A673 (cell line): ENCODE results near the gene CALCR. TPM values are rescaled to one million over a fixed set of nuclear protein-coding genes. Genes with fewer than 3 reads are reported as not detected.

Experiments used
- BruUV-seq: library from RNA; stranded (reverse); fragments of 400-500 nt; replicated peaks from 2 replicates; lab custom pipeline; 2021; lab: Mats Ljungman, UMichigan
- CTCF ChIA-PET: fragments of 300-600 bp; sonication (Branson Sonifier 250); formaldehyde crosslinking; loops from one replicate; lab custom pipeline; 2022; ENCODE audit warnings: antibody characterized with exemption; lab: Charles Lee
- POLR2A ChIA-PET: fragments of 300-600 bp; sonication (Branson Sonifier 250); formaldehyde crosslinking; loops from one replicate; lab custom pipeline; 2022; ENCODE audit warnings: antibody characterized with exemption; ENCODE audit not compliant: low non-redundant PET; lab: Charles Lee
- DNase-seq: peaks from one replicate; pipeline ENCODE4 v3.0.0-alpha.2; 2015; ENCODE audit warnings: low spot score
- H3K27ac ChIP-seq: fragments of 200-600 bp; sonication (generic); 2 replicates; pipeline ENCODE4 v1.5.1; 2016; ENCODE audit warnings: mixed run types, low read depth, mild to moderate bottlenecking, mixed read lengths, antibody characterized with exemption, low read length; ENCODE audit not compliant: poor library complexity, severe bottlenecking
- H3K27me3 ChIP-seq: fragments of 200-600 bp; sonication (generic); replicated peaks from 2 replicates; pipeline ENCODE4 v1.6.1; 2017; ENCODE audit warnings: mixed run types, low read depth, mild to moderate bottlenecking, mixed read lengths, antibody characterized with exemption, low read length; ENCODE audit not compliant: insufficient read depth, poor library complexity
- H3K36me3 ChIP-seq: fragments of 200-600 bp; sonication (generic); 2 replicates; pipeline ENCODE4 v1.6.1; 2016; ENCODE audit warnings: mixed run types, mild to moderate bottlenecking, mixed read lengths, antibody characterized with exemption, low read length; ENCODE audit not compliant: insufficient read depth, poor library complexity, severe bottlenecking
- H3K4me1 ChIP-seq: fragments of 200-600 bp; sonication (generic); 2 replicates; pipeline ENCODE4 v1.6.1; 2017; ENCODE audit warnings: mixed run types, mild to moderate bottlenecking, mixed read lengths, antibody characterized with exemption, low read length; ENCODE audit not compliant: insufficient read depth, poor library complexity, severe bottlenecking
- H3K4me3 ChIP-seq: fragments of 200-600 bp; sonication (generic); 2 replicates; pipeline ENCODE4 v1.5.1; 2016; ENCODE audit warnings: low read depth, mixed run types, mild to moderate bottlenecking, mixed read lengths, low read length; ENCODE audit not compliant: poor library complexity, severe bottlenecking
- H3K9me3 ChIP-seq: fragments of 200-600 bp; sonication (generic); 2 replicates; pipeline ENCODE4 v1.6.1; 2016; ENCODE audit warnings: mixed run types, low read depth, mild to moderate bottlenecking, mixed read lengths, antibody characterized with exemption, low read length; ENCODE audit not compliant: poor library complexity, severe bottlenecking
- CTCF ChIP-seq: fragments of 300-800, 200-600 bp; sonication (generic); conservative IDR thresholded peaks from 2 replicates; pipeline ENCODE4 v1.5.1; 2017; ENCODE audit warnings: low read depth, mild to moderate bottlenecking, antibody characterized with exemption, low read length, moderate library complexity, mixed read lengths
- EZH2 ChIP-seq: fragments of 200-600 bp; sonication (generic); IDR thresholded peaks from 2 replicates; pipeline ENCODE4 v1.6.1; 2017; ENCODE audit warnings: borderline replicate concordance, low read depth, mild to moderate bottlenecking, mixed read lengths, antibody characterized with exemption, low read length; ENCODE audit not compliant: poor library complexity, severe bottlenecking
- intact Hi-C: fragments of 100-400 bp; cut with micrococcal nuclease; formaldehyde crosslinking; loops from one replicate; pipeline ENCODE4 v1.10.0; 2022; ENCODE audit not compliant: unreplicated experiment
- total RNA-seq: library from RNA; stranded (reverse); gene quantifications from 2 replicates; pipeline ENCODE4 v1.2.3, GENCODE V29; 2021

Gene CALCR
- total RNA-seq, 1 experiment from 2014 or later, result not detected

- intact Hi-C loops, result no loop called here
- H3K27ac ChIP-seq, result no peak overlapping the region
- no peak for DNase-seq
- no peaks in the 10 kb centered on the region for H3K4me1 ChIP-seq
- POLR2A ChIA-PET, result no interaction called here
- TF ChIP-seq CTCF (no peak), EZH2 (no peak)
- no peak overlapping the region for H3K4me3 ChIP-seq
- no TSS peak for BruUV-seq
- H3K9me3 ChIP-seq, result no peaks in the 10 kb centered on the region
- CTCF ChIA-PET, result no interaction called here
- H3K27me3 ChIP-seq, result no peaks in the 10 kb centered on the region
- H3K36me3 ChIP-seq, result no peaks in the 10 kb centered on the region
These were observed 143.5 kb downstream of the CALCR start for GRCh38 chr7:93430917-93431588.

- DNase-seq, result no peak
- no peaks in the 10 kb centered on the region for H3K36me3 ChIP-seq
- no TSS peak for BruUV-seq
- peaks cover 5% of the 10 kb centered on the region for H3K27me3 ChIP-seq
- ChIA-PET CTCF (no interaction called here), POLR2A (no interaction called here)
- intact Hi-C loops, result no loop called here
- no peaks in the 10 kb centered on the region for H3K9me3 ChIP-seq
- H3K4me1 ChIP-seq, result no peaks in the 10 kb centered on the region
- no peak overlapping the region for H3K27ac ChIP-seq
- no peak for TF ChIP-seq EZH2
- TF ChIP-seq CTCF, result no peak
- no peak overlapping the region for H3K4me3 ChIP-seq
These were observed 145.0 kb downstream of the CALCR start for GRCh38 chr7:93429563-93429962.

GRCh38 chr7:93427107-93427506, 147.4 kb downstream of the CALCR start:
- TF ChIP-seq EZH2 (no peak), CTCF (no peak)
- Histone ChIP-seq H3K27ac (no peak overlapping the region), H3K4me3 (no peak overlapping the region), H3K27me3 (peaks cover 5% of the 10 kb centered on the region), H3K36me3 (no peaks in the 10 kb centered on the region), H3K9me3 (no peaks in the 10 kb centered on the region), H3K4me1 (no peaks in the 10 kb centered on the region)
- ChIA-PET POLR2A (no interaction called here), CTCF (no interaction called here)
- DNase-seq, result no peak
- no TSS peak for BruUV-seq
- intact Hi-C loops, result no loop called here
